GM19043 (cell line): Measurements from ENCODE around the gene BCAR3.
"Not testable (repeated sequence)": the region's sequence is repeated elsewhere in the genome, so short reads cannot be mapped to it uniquely, and the experiment has no call there.

Source experiments
- ATAC-seq: cut with Tn5 transposase; IDR thresholded peaks from one replicate; pipeline ENCODE4 v1.9.1; 2021; ENCODE audit warnings: low read depth; ENCODE audit not compliant: unreplicated experiment

Gene BCAR3

DNA sequence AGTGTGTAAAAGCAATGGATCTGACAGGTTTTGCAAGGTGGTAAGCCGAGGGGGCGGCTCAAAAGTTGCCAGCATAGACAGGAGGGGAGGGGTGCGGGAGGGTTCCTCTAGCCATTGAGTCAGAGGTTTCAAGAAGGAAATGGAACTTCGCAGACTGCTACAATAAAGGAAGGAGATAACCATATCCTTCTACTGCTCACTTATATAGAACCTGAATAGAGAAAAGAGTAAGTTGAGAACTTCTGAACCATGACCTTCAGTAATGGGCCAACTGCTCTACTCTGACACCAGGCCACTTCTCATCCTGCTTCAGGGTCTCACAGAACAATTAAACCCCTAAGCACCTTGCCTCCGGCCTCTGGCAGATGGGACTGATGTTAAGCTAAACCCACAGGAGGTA, 26.3 kb upstream of the BCAR3 start:
- peak; percentile 71 for ATAC-seq

GRCh38 chr1:93705892-93706500, 24.4 kb upstream of the BCAR3 start:
- no peak for ATAC-seq

DNA sequence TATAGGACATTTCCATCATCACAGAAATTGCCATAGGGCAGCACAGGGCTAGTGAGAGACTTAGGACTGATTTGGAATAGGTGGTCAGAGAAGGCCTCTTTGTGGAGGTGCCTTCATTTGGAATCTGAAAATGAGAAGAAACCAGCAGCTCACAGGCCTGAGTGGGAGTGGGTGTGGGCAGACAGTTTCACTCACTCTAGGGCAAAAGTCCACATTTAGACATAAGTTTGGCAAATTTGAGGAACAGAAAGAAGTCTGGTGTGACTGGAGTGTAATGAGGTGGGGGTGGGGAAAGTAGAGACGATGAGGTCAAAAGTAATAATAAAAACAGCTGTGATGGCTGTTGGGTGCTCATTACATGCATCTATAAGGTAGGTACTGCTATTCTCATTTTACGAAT, 22.4 kb upstream of the BCAR3 start:
- ATAC-seq, result peak; percentile 31

DNA sequence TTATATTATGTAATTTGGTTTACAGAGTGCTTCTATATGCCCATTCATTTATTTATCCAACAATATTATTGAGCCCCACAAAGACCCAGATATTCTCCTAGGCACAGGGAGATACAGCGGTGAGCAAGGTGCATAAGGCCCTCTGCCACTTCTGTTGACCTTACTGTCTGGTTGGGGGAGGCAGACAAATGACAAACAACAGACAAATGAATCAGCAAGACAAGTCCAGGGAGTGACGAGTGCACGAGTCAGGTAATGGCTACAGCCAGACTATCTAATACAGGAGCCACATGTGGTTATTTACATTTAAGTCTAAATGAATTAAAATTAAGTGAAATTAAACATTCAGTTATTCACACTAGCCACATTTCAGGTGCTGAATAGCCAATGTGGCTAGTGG, 22.0 kb upstream of the BCAR3 start:
- no peak for ATAC-seq

- ATAC-seq, result no peak
Measured at GRCh38 chr1:93702828-93703183, 21.2 kb upstream of the BCAR3 start.

GRCh38 chr1:93702111-93702827, 20.6 kb upstream of the BCAR3 start:
- ATAC-seq, result peak; percentile 29

- no peak for ATAC-seq
Measured at GRCh38 chr1:93701629-93702028, 20.0 kb upstream of the BCAR3 start.

- ATAC-seq, result no peak
Measured at GRCh38 chr1:93700532-93701469, 19.2 kb upstream of the BCAR3 start.

DNA sequence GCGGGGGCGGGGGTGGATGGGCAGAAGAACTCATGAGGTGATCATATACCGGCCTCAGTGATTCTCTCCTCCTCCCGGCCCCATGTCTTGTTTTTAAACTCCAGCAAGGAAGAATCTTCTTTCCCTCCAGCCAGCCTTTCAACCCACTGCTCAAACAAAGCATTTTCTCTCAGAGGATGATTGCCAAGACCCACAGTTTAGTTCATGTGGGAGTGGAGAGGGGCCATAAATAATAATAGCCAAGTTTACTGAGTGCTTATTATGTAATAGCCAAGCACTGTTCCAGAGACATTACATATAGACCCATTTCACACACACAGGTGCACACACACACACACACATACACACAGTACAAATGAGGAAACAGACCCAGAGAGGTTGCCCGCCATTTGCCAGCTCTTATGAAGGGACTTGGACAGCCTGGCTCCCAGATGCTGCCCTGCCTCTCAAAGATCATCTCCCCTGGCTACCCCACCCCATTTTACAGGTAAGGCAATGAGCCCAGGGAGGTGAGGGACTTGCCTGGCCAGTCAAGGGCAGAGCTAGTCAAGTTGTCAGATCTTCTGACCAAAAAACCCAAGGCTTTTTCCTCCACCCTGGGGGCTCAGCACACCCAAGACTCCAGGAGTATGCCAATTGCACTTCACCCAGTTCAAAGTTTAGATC, 18.0 kb upstream of the BCAR3 start:
- ATAC-seq, result no peak

DNA sequence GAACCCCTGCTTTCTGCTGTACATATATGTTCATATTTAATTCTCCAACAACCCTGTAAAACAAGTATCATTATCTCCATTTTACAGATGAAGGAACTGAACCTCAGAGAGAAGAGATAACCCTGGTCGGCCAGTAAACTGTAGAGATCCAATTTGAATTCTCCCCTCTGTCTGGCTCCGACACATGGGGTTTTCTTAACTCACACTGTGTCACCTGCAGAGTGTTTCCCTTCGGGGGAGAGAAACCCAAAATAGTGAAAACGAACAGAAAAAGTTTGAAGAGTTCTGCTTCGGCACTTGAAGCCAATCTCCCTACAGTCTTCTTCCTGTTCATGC, 17.4 kb upstream of the BCAR3 start:
- ATAC-seq, result no peak

DNA sequence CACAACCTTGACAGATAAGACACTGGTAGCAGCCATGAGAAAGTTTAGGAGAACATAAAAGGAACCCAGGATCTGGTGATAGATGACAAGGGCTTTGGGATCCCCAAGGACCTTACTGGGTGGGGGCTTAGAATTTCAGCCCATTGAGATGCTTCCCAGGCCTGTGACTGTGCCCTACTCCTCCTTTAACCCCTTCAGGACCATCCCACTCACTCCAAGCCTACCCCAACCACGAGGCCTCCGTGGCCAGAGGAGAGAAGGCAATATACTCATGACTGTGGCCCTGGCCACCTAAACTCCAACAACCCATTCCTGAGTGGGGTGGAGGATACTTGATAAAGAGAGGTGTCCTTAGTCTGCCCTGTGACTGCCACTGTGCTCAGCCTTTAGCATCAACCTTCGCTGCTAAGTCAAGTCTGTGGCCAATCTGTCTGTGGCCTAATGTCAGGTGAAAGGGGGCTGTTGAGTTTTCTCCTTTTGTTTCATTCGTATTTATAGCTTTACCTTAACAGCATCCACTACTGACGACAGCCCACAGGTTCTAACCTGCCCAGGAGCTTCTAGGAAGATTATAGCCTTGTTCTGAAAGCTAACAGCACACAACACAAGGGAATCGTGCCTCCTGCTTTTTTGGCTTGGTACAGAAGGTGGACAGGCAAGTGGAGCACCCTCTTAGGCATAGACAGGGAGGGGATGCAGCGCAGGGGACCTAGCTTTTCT, 16.9 kb upstream of the BCAR3 start:
- ATAC-seq, result no peak

DNA sequence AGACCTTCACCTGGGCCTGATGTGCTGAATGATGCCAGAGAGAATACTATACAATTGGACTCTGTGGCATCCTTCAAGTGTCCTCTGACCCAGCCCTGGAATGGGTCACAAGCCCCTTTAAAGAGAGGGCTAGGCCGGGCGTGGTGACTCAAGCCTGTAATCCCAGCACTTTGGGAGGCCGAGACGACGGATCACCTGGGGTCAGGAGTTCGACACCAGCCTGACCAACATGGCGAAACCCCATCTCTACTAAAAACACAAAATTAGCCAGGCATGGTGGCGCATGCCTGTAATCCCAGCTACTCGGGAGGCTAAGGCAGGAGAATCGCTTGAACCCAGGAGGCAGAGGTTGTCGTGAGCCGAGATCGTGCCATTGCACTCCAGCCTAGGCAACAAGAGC, 15.9 kb upstream of the BCAR3 start:
- not testable (repeated sequence) for ATAC-seq

GRCh38 chr1:93695411-93696005, 13.9 kb upstream of the BCAR3 start:
- ATAC-seq, result peak; percentile 41

GRCh38 chr1:93694819-93695218, 13.2 kb upstream of the BCAR3 start:
- ATAC-seq, result no peak

DNA sequence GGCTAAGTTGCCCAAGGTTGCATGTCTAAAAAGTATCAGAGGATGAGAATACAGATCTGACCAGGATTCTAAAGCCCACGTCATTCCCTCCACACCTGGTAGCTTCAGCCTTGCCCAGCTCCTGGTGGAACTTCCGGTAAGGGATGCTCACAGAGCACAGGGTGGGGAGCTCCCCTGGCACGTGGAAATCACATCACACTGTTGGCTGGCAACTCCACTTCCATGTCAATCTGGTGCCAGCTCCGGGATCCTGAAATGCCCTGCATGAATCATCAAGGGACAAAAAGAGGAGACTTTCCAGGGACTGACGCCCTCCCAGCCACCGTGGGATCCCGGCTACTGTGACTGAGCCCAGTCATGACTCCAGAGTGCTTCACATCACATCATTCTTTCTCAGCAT, 12.4 kb upstream of the BCAR3 start:
- no peak for ATAC-seq

DNA sequence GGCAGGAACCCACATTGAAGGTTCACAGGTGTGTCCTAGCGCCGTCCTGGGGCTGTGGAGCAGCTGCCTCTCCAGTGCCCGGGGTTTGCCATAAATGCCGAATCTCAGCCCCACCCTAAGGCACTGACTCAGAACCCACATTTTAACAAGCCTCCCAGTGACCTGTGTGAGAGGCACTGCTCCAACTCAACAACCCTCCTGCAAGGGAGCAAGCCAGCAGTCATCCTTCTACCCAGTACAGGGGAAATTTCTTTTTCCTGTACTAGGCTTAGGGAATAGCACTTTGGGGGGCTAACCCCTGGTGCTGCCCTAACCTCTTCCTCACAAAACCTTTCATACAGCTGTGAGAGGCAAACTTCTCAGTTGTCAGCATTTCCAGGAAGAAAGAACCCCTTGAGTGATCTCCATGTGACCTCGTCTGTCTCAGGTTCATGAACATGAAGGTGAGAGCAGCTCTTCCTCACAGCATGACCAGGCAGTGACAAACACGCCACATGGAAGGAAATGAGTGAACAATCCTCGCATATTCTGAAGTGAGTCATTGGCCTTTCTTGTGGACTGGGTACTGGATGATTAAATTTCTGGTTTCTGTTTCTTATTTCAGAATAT, 11.4 kb upstream of the BCAR3 start:
- peak; percentile 70 for ATAC-seq

GRCh38 chr1:93692451-93692861, 10.8 kb upstream of the BCAR3 start:
- no peak for ATAC-seq

GRCh38 chr1:93692026-93692425, 10.4 kb upstream of the BCAR3 start:
- ATAC-seq, result no peak

DNA sequence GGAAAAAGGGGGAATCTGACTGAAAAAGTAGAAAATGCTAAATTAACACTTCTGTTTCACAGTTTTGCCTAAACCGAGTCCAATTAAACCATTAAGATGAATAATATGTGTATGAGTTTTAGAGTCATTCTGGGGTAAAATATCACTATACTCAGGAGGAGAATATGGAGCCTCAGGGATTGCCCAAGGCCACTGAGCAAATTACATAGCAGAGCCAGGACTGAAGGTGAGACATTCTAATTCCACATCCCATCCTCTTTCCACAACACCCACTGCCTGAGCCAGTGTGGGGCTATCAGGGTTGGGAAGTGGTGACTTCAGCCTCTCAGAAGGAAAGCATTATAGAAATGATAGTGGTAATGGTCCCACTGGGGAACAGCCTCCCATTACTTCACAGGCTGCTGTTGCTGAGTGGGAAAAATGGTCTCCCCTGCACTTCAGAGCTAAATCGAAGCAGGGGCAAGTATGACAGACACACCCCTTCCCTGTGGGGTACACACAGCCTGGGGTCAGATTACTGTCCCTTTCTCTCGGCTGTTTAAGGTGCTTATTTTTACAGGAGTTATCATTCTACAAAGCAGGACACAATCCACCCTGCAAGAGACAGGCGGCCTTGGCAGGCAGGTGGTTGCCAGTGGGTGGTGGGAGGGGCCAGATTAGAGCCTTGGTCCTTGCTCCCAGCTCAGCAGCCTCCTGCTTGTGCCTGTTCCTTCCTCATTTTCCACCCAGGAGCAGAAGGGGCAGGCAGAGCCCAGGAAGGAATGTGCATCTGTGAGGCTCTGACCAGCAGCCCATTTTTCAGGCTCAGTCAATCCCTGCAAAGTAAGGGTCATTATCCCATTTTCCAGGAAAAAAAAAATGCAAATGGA, 9.5 kb upstream of the BCAR3 start:
- no peak for ATAC-seq
